ENCODE measurements around the gene H2AZ2. TPM values are rescaled to one million over a fixed set of nuclear protein-coding genes. Genes with fewer than 3 reads are reported as not detected.
"Not testable (repeated sequence)": the region's sequence is repeated elsewhere in the genome, so short reads cannot be mapped to it uniquely, and the experiment has no call there.

H2AZ2 gene
- total RNA-seq, 4 donors from 2014 or later: 65.2 to 124 (median 99.8) TPM

DNA sequence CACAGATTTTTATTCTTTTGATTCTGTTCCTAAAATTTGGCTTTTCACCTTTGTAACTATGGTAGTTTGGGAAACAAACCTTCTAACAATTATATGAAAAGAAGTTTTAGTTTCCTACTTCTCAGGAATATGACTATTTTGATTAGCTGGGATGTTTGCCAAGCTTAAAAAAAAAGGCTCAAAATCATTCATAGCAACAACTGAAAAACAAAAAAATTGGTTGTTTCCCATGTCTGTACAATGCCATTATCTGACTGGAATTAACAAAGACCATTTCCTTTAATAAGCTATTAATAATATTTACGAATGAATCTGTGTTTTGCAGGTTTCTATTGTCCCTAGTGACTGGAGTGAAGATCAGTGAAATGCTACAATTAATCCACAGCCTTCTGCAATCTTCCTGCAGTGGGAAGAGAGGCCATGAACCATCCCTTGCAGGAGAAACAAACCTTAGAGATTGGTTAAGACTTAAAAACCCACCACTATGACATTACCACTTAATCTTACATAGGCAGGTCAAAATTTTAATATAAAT lies 33.2 kb upstream of the H2AZ2 start:
- 4 to 16% methylated on average over 1 of the region's 1 CpG for WGBS, 2 donors
- intact Hi-C loops (cut with DNase I): no loop called here
- H3K27ac ChIP-seq: peak overlapping the region in 1 of 4 donors; percentile 13
- DNase-seq: no peak
- H3K27me3 ChIP-seq: no peaks in the 10 kb centered on the region
- peaks cover 24 to 75% (median 50%) of the 10 kb centered on the region in 3 donors for H3K4me1 ChIP-seq
- TF ChIP-seq POLR2A (IDR thresholded peaks at IDR 0.05): no peak
- TF ChIP-seq, protein P1, sequence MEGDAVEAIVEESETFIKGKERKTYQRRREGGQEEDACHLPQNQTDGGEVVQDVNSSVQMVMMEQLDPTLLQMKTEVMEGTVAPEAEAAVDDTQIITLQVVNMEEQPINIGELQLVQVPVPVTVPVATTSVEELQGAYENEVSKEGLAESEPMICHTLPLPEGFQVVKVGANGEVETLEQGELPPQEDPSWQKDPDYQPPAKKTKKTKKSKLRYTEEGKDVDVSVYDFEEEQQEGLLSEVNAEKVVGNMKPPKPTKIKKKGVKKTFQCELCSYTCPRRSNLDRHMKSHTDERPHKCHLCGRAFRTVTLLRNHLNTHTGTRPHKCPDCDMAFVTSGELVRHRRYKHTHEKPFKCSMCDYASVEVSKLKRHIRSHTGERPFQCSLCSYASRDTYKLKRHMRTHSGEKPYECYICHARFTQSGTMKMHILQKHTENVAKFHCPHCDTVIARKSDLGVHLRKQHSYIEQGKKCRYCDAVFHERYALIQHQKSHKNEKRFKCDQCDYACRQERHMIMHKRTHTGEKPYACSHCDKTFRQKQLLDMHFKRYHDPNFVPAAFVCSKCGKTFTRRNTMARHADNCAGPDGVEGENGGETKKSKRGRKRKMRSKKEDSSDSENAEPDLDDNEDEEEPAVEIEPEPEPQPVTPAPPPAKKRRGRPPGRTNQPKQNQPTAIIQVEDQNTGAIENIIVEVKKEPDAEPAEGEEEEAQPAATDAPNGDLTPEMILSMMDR (IDR thresholded peaks at IDR 0.05): no peak
- no peaks in the 10 kb centered on the region for H3K9me3 ChIP-seq
- peak overlapping the region in 2 of 4 donors; percentile 15 to 96 for H3K4me3 ChIP-seq
- H3K36me3 ChIP-seq: peaks cover 0 to 10% (median 0%) of the 10 kb centered on the region in 3 donors

DNA sequence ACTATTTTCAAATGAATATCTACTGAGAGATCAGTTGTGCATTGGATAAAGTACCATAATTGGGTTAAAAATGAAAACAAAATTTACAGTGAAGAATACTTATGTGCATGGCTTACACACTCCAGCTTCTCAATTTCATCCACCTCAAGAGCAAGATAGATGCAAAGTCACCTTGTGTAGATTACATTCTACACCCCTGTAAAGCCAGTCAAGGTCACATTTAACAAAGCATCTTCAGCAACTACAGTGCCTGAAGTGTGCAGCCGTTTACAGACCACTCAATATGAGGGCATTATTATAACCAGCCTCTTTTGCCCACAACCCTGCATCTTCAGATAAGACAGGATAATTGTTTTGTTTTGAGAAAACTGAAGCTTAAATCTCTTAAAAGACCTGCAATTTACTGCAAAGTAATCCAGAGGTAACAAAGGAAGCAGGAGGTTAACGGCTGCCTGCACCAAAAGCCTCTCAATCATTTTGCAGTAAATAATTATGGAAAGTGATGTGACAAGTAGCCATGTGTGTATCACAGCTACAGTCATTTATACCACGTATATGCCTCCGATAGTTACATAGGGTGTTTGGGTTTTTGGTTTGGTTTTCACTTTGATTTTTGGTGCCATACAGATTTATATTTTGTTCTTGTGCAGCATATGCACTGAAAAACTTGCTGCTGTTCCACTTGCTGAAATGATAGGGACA lies 32.6 kb upstream of the H2AZ2 start:
- H3K4me1 ChIP-seq: peaks cover 24 to 70% (median 47%) of the 10 kb centered on the region in 3 donors

DNA sequence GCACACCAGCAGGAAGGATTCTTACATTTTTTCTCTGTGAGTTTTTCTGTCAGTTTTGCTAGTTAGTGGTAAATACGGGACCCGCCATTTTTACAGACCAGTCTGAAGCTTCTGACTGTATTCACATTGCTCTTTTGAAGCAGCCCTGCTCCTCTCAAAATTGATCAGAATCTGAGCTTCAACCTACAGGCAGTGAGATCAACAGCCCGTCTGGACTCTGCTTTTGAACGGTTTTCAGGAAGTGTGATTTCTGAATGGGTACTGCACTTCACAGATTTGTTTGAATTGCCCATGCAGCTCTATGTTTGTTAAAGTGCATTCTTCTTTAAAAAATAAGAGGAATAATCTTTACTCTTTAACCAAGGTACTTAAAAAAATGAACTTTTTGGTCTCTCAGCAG lies 28.5 kb upstream of the H2AZ2 start:
- no peak overlapping the region for H3K4me3 ChIP-seq
- H3K27me3 ChIP-seq: no peaks in the 10 kb centered on the region
- TF ChIP-seq, protein P1 (IDR thresholded peaks at IDR 0.05): no peak
- TF ChIP-seq POLR2A (IDR thresholded peaks at IDR 0.05): no peak
- peaks cover 3 to 37% (median 20%) of the 10 kb centered on the region in 3 donors for H3K4me1 ChIP-seq
- 61 to 88% methylated on average over 4 of the region's 4 CpGs for WGBS, 2 donors
- intact Hi-C loops (cut with DNase I): no loop called here
- no peak overlapping the region for H3K27ac ChIP-seq
- H3K9me3 ChIP-seq: no peaks in the 10 kb centered on the region
- peaks cover 0 to 10% (median 0%) of the 10 kb centered on the region in 3 donors for H3K36me3 ChIP-seq
- no peak for DNase-seq

More for the DNA sequence above, 32.6 kb upstream of the H2AZ2 start:
- no peak for DNase-seq
- no peak for TF ChIP-seq POLR2A (IDR thresholded peaks at IDR 0.05)
- TF ChIP-seq, protein P1 (IDR thresholded peaks at IDR 0.05): no peak
- WGBS, 2 donors: 26 to 30% methylated on average over 4 of the region's 4 CpGs
- Histone ChIP-seq H3K4me3 (peak overlapping the region in 2 of 4 donors; percentile 9 to 96), H3K27me3 (no peaks in the 10 kb centered on the region), H3K36me3 (peaks cover 0 to 10% (median 0%) of the 10 kb centered on the region in 3 donors), H3K27ac (peak overlapping the region in 1 of 4 donors; percentile 13), H3K9me3 (no peaks in the 10 kb centered on the region)
- intact Hi-C loops (cut with DNase I): no loop called here

DNA sequence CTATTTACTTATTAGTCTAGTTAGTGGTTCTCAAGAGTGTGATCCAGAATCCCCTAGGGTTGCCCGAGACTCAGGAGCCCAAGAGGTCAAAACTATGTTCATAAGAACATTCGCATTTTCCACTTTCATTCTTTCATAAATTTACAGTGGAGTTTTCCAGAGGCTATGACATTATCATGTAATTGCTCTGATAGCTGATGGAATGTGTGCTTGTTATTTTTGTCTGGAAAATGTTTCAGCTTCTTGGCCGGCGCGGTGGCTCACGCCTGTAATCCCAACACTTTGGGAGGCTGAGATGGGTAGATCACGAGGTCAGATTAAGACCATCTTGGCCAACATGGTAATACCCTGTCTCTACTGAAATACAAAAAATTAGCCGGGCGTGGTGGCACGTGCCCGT lies 27.4 kb upstream of the H2AZ2 start:
- no peak overlapping the region for H3K27ac ChIP-seq
- peaks cover 0 to 26% (median 11%) of the 10 kb centered on the region in 3 donors for H3K4me1 ChIP-seq
- no peaks in the 10 kb centered on the region for H3K9me3 ChIP-seq
- H3K27me3 ChIP-seq: no peaks in the 10 kb centered on the region
- H3K4me3 ChIP-seq: no peak overlapping the region
- peaks cover 0 to 6% (median 0%) of the 10 kb centered on the region in 3 donors for H3K36me3 ChIP-seq
- no peak for DNase-seq
- intact Hi-C loops (cut with DNase I): no loop called here
- no peak for TF ChIP-seq POLR2A (IDR thresholded peaks at IDR 0.05)
- TF ChIP-seq, protein P1 (IDR thresholded peaks at IDR 0.05): no peak
- 87 to 91% methylated on average over 7 to 11 of the region's 11 CpGs for WGBS, 2 donors

DNA sequence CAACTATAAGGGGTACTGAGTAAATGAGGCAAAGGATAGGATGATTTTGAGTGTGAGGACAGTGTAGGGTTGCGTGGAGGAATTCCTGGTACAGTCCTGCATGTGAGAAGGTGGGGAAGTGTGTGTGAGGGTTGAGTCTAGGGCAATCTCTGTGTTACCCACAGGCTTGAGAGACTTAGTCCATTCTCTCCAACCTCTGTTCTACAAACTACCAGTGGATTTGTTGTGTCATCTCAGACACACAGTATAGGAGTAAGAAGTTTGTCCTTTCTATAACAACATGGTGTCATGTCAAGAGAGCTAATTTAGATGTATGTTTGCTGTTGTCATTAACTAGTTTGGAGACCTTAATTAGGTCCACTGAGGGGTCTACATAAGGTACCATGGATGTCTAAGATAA lies 24.9 kb upstream of the H2AZ2 start:
- DNase-seq: no peak
- Histone ChIP-seq H3K27me3 (no peaks in the 10 kb centered on the region), H3K27ac (no peak overlapping the region), H3K36me3 (no peaks in the 10 kb centered on the region), H3K9me3 (no peaks in the 10 kb centered on the region), H3K4me3 (no peak overlapping the region), H3K4me1 (peaks cover 0 to 9% (median 0%) of the 10 kb centered on the region in 3 donors)
- intact Hi-C loops (cut with DNase I): no loop called here
- WGBS, 2 donors: 80 to 87% methylated on average over 1 of the region's 1 CpG
- no peak for TF ChIP-seq POLR2A (IDR thresholded peaks at IDR 0.05)

DNA sequence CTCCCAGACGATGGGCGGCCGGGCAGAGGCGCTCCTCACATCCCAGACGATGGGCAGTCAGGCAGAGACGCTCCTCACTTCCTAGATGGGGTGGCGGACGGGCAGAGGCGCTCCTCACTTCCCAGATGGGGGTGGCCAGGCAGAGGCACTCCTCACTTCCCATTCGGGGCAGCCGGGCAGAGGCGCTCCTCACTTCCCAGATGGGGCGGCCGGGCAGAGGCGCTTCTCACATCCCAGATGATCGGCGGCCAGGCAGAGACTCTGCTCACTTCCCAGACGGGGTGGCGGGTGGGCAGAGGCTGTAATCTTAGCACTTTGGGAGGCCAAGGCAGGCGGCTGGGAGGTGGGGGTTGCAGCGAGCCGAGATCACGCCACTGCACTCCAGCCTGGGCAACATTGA lies 24.0 kb upstream of the H2AZ2 start:
- DNase-seq; H3K9me3 ChIP-seq; H3K36me3 ChIP-seq; H3K27me3 ChIP-seq; H3K4me3 ChIP-seq; H3K27ac ChIP-seq; intact Hi-C loops (cut with DNase I): not testable (repeated sequence)
- no CpG with 5 or more reads among the region's 23 CpGs for WGBS, 2 donors
- H3K4me1 ChIP-seq: peaks cover 0 to 11% (median 0%) of the 10 kb centered on the region in 3 donors

DNA sequence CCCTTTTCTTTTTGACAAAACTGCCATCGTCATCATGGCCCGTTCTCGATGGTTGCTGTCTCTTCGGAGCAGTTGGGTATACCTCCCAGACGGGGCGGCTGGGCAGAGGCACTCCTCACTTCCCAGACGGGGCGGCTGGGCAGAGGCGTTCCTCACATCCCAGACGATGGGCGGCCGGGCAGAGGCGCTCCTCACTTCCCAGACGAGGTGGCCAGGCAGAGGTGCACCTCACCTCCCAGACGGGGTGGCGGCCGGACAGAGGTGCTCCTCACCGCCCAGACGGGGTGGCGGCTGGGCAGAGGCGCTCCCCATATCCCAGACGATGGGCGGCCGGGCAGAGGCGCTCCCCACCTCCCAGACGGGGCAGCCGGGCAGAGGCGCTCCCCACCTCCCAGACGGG lies 22.9 kb upstream of the H2AZ2 start:
- intact Hi-C loops (cut with DNase I); DNase-seq; H3K27ac ChIP-seq; H3K27me3 ChIP-seq; H3K36me3 ChIP-seq; H3K4me1 ChIP-seq; H3K9me3 ChIP-seq; H3K4me3 ChIP-seq: not testable (repeated sequence)
- WGBS, 2 donors: 95 to 100% methylated on average over 2 to 4 of the region's 29 CpGs

DNA sequence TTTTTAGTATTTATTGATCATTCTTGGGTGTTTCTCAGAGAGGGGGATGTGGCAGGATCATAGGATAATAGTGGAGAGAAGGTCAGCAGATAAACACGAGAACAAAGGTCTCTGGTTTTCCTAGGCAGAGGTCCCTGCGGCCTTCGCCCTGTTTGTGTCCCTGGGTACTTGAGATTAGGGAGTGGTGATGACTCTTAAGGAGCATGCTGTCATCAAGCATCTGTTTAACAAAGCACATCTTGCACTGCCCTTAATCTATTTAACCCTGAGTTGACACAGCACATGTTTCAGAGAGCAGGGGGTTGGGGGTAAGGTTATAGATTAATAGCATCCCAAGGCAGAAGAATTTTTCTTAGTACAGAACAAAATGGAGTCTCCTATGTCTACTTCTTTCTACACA lies 22.4 kb upstream of the H2AZ2 start:
- H3K27me3 ChIP-seq; H3K27ac ChIP-seq; H3K9me3 ChIP-seq; H3K36me3 ChIP-seq; H3K4me1 ChIP-seq; H3K4me3 ChIP-seq; DNase-seq; intact Hi-C loops (cut with DNase I): not testable (repeated sequence)
- WGBS, 2 donors: 75 to 81% methylated on average over 3 of the region's 3 CpGs
